HG03457 (cell line): Measurements from ENCODE around the gene PIK3C2A.

Source experiments
- ATAC-seq: cut with Tn5 transposase; IDR thresholded peaks from one replicate; pipeline ENCODE4 v1.9.1; 2021; ENCODE audit warnings: moderate number of reproducible peaks; ENCODE audit not compliant: unreplicated experiment

PIK3C2A gene

GRCh38 chr11:17162376-17162775 lies 45.4 kb downstream of the PIK3C2A start:
- no peak for ATAC-seq

- no peak for ATAC-seq
Observed at GRCh38 chr11:17161515-17161914, 46.3 kb downstream of the PIK3C2A start.

GRCh38 chr11:17159441-17159840 lies 48.3 kb downstream of the PIK3C2A start:
- no peak for ATAC-seq
